ENCODE measurements around the gene GHITM. TPM values are rescaled to one million over a fixed set of nuclear protein-coding genes. Genes with fewer than 3 reads are reported as not detected.
"Not testable (repeated sequence)": the region's sequence is repeated elsewhere in the genome, so short reads cannot be mapped to it uniquely, and the experiment has no call there.

GHITM gene
- total RNA-seq, 4 donors from 2014 or later = 110 to 165 (median 149) TPM

DNA sequence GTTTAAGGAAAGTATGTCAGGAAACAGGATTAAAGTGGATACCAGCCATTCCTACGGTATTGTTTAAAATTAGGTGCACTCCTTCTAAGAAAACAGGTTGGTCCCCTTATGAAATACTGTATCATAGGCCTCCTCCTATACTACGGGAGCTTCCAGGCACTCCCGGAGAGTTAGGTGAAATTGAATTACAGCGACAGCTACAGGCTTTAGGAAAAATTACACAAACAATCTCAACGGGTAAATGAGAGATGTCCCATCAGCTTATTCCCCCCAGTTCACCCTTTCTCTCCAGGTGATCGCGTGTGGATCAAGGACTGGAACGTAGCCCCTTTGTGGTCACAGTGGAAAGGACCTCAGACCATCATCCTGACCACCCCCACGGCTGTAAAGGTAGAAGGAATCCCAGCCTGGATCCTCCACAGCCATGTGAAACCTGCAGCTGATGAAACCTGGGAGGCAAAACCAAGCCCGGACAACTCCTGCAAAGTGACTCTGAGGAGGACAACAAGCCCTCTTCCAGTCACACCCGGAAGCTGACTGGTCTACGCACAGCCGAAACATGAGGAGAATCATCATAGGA is 25.1 kb upstream of the GHITM start:
- no peak for TF ChIP-seq CTCF (IDR thresholded peaks at IDR 0.05)
- DNase-seq (ENCODE audit: low spot score) (no peak), ATAC-seq (ENCODE audit: low FRiP score) (no peak)

DNA sequence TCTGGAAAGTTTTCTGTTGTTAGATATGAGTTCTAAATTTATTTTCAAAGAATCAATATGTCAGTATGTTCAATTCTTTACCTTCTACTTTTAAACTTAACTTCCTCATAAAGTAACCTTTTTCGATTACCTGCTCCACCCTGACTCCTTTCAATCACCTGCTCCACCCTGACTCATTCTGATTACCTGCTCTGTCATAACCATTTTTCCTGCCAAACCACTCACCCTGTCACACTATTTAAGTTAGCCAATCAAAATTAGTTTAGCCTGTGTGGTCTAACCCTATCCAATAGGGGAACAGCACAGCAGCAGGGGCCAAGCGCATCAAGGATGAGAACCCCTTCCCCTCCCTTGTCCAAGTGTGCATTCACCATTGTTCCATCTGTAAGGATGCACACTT is 22.1 kb upstream of the GHITM start:
- not testable (repeated sequence) for ATAC-seq (ENCODE audit: low FRiP score); DNase-seq (ENCODE audit: low spot score)

GRCh38 chr10:84117686-84118394 is 21.5 kb upstream of the GHITM start:
- DNase-seq (ENCODE audit: low spot score) (no peak), ATAC-seq (ENCODE audit: low FRiP score) (no peak)
- TF ChIP-seq CTCF (IDR thresholded peaks at IDR 0.05) = no peak

DNA sequence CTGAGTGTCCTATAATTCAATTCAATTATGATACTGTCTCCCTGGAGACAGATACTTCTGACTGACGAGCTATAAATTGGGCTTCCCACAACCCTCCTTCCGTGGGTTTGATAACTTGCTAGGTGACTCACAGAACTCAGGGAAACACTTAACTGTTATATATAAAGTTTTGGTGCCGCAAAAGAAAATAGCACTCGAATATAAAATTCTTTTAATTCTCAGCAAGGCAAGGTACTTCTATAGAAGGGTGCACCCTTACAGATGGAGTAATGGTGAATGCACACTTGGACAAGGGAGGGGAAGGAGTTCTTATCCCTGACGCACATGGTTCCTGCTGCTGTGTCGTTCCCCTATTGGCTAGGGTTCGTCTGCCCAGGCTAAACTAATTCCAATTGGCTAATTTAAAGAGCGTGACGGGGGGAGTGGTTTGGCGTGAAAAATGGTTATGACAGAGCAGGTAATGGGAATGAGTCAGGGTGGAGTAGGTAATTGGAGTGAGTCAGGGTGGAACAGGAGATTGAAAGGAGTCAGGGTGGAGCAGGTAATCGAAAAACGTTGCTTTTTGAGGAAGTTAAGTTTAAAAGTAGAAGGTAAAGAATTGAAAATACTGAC is 20.8 kb upstream of the GHITM start:
- ATAC-seq (ENCODE audit: low FRiP score) = no peak
- no peak for TF ChIP-seq CTCF (IDR thresholded peaks at IDR 0.05)
- DNase-seq (ENCODE audit: low spot score) = no peak

- no peak for DNase-seq (ENCODE audit: low spot score)
- no peak for TF ChIP-seq CTCF (IDR thresholded peaks at IDR 0.05)
- no peak for ATAC-seq (ENCODE audit: low FRiP score)
These were observed 15.9 kb upstream of the GHITM start for GRCh38 chr10:84123362-84123761.

GRCh38 chr10:84125910-84126784 is 13.2 kb upstream of the GHITM start:
- not testable (repeated sequence) for DNase-seq (ENCODE audit: low spot score); ATAC-seq (ENCODE audit: low FRiP score)

DNA sequence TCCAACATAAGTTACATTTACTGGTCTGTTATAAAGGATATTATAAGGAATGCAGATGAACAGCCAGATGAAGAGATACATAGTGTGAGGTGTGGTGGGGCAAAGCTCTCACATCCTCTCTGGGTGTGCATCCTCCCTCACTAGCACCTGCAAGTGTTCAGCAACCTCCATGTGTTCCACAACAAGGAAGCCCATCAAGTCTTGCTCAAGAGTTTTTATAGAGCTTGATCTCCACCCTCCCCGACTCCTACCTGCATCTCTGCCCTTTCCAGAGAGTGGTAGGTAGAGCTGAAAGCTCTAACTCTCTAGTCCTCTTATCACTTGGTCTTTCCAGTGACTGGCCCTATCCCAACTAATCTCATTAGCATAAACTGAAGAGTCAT is 12.5 kb upstream of the GHITM start:
- DNase-seq (ENCODE audit: low spot score) (no peak), ATAC-seq (ENCODE audit: low FRiP score) (no peak)
- TF ChIP-seq CTCF (IDR thresholded peaks at IDR 0.05) = no peak
